HG03457 (cell line): ENCODE measurements around the gene AMPD3.

Source experiments
- ATAC-seq: cut with Tn5 transposase; IDR thresholded peaks from one replicate; pipeline ENCODE4 v1.9.1; 2021; ENCODE audit warnings: moderate number of reproducible peaks; ENCODE audit not compliant: unreplicated experiment

AMPD3 gene

DNA sequence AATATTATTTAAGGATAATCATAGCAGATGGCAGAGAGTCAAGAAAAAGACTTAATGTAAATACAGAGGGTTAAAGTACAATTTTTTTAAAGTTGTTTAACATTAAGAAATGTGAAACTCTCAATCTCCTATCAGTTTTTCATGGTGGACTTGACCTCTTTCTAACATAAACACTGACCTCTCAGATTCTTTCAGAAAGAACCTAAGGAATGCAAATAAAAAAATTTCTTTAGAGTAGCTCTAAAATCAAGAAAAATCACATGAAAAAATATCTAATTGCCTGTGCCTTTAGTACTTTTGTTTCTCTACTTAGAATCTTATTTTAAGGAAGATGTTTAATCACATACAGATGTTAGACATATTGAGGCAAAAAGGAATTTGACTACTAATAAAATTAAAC is 73.1 kb downstream of the AMPD3 start:
- ATAC-seq = no peak

DNA sequence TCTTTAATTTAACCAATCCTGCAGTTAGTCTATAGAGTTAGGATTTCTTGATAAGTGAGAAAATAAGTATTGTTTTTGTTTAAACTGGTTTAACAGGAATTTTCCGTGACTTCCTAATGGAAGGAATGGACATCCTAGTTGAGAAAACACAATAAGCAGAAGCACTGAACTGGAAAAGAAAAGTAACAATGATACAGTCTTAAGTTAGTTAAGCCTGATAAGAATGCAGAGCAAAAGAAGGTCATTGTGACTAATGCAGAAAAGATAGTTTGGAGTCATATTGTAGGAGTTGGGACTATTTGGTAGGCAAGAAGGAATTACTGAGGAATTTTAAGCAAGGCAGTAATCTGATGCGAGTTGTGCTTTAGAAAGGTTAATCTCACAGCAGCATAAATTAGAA is 74.2 kb downstream of the AMPD3 start:
- ATAC-seq = no peak

DNA sequence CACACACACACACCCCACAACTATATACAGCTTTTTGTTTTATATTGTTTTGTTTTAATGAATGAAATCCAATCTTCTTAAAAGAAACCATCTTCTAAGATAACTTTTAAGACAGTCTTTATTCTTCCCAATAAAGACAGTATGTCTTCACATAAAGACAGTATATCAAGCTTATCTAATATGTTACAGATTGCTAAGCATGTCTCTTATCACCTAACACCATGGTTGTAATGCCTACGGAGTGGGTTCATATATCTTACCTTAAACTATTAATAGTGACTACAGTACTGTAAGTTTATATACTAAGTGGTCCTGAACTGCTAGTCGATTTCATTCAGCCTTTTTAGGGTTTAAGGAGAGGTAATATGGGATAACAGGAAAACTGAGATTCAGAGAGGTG is 77.5 kb downstream of the AMPD3 start:
- ATAC-seq = no peak

DNA sequence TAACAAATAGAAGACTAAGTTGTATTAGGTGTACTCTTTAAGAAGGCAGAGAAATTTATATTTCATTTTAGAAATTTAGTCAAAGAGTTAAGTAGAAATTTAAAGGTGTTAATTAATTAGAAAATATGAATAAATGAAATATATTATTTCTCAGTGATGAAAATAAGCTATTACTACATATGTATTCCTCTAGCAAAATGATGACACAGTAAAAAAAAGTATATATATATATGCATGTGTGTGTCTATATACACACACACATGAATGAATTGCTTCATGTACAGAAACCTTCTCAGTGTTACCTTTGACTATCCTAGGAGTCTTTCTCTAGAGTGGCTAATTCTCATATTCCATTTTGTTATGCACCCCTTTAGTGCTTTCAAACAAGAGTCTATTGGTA is 78.3 kb downstream of the AMPD3 start:
- ATAC-seq = no peak

DNA sequence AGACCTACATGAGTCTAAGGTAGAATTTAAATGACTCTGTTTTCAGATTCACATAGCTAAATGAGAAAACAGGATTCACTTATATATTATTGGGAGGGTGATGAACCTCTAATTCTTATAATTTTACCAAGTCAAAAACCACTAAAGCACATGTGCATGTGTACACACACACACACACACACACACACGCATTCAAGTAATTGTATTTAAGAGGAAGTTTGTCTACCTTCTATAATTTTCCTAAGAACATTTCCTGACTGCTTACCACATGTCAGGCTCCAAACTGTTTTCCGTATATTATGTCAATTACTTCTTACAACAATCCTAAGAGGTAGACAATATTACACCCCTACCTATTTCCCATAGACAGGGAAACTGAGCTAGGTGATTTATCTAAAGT is 79.3 kb downstream of the AMPD3 start:
- ATAC-seq = no peak

DNA sequence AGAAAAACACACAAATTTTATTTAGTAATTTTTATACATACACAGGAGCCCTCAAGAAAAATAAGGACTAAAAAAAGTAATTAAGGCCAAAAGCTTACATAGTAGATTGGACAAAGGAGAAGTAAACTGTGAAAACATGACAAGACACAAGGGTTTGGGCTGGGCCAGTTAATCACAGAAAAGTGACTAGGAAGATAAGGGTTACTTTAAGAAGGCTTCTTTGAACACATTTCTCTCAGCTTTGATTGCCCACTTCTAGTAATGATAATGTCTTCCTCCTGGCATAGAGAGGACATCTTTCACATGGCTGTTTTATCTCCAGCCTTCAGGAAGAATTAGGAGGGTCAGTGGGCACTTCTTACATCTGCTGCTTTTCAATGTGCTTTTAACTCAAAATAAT is 82.5 kb downstream of the AMPD3 start:
- no peak for ATAC-seq

DNA sequence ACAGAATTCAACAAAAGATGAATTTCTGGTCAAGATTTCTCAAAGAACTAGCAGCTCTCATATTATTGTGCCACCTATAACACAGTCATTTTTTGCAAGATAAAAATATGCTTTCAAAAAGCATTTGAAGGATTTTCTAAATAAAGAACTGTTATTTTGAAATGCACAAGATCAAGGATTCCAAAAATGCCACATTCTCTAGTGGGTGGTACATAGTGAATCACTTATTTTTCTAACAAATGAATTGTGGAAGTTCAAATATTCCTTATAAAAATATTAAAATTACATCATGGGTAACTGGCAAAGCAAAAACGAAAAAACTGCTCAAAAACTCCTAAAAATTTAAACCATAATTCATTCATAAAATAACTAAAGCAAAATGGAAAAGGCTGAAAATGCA is 83.9 kb downstream of the AMPD3 start:
- ATAC-seq = no peak

DNA sequence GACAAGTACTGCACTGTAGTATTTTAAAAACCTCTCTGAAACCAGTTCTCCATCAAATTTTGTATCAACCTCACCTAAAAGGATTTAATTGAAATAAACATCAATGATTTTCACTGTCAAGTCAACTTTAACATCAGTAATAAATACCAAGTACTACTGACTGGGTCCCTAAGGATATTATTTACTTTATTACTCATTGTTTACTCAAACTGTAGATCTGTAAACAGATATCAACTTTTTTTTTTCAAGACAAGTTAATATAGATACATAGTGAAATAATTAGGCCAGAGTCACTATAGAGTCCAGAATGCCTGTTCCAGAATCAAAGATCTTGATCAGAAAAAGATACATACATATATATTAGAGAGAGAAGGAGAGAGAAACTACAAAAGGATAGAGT is 84.3 kb downstream of the AMPD3 start:
- ATAC-seq = no peak

DNA sequence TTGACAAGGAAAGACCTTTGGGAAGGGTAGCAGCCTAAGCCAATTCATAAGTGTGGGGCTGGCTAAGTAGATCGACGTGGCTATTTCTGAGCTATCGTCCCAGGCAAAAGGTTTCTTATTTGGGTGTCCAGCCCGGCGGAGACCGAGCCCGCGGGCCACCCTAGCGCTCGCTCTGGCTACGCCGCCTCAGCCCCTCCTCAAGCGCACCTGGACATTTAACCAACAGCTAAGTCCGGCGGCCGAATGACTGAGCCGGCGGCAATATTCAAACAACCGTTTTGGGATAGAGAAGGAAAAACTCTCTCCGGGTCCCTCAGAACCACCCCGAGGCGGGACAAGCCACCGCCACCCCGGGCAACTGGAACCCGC is 85.5 kb downstream of the AMPD3 start:
- ATAC-seq = peak; percentile 12

DNA sequence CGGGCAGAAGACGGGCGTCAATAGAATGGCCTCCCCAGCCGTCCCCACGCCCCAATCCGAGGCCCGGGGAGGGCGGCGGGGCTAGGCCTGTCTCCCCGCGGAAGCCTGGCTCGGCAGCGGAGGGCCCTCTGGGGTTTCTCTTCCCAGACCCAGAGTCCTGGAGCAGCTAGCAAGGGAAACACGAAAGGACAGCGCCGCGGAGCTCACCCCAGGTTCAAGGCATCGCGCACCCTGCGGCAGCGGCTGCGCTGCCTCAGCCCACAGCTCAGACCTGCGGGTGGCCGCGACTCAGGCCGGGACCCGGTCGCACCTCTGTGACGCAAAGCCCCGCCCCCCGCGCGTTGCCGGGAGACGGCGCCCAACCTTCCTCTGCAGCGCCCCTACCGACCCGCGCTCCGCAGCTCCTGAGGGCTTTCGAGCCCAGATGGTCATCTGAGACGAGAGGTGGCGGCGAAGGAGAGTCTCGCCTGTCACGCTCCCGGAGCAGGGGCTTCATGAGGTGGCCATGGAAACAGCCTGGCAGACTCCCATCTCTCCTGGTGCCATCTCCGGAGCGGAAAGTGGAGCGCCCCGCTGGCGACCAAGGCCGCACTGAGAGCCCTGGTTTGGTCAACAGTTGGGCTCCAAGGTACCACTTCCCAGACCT is 86.0 kb downstream of the AMPD3 start, which contains the start of gene RNF141:
Gene RNF141 (minus strand): TSS at position 273 of the 646 bp plus-strand sequence. CDS start 7,029 bp downstream, outside the sequence.
- ATAC-seq = peak; percentile 97

DNA sequence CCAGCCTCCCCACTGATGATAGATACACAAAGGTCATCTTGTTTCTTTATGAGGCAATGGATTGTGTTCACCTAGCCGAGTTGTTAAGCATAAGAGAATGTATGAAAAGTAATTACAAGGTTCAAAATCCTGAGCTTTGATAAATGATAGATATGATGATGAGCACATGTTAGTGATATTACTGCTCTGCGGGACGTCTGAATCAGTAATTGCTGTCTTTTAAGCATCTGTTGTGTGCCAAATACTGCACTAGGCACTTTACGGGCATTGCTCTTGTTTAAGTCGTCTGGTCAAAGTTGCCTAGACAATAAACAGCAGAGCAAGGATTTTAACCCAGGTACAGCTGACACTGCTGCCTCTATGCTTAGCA is 86.5 kb downstream of the AMPD3 start:
- ATAC-seq = no peak

DNA sequence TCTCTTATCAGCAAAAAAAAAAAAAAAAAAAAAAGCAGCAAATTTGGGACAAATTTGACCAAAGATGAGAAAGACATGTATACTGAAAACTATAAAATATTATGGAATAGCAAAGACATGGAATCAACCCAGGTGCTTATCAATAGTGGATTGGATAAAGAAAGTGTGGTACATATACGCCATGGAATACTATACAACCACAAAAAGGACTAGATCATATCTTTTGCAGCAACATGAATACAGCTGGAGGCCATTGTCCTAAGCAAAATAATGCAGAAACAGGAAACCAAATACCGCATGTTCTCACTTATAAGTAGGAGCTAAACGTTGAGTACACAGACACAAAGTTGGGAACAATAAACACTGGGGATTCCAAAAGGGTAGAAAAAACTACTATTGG is 87.7 kb downstream of the AMPD3 start:
- ATAC-seq = no peak

DNA sequence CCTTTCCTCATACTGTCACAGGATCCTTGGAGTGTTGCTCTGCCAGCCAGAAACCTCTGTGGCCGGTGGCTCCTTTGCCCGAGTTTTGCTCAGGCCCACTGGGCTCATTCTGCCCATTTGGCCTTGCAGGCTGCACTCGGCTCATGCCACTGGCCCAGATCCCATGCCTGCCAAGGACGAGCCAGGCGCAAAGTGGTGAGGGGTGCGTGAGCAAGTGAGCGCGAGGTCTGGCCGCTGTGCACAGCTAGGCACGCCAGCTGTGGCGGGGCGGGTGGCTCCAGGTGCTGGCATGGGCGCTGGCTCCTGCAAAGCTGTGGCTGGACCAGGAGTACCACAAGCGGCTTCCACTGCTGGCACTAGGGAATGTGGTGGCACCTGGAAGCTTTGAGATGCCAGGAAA is 88.7 kb downstream of the AMPD3 start:
- no peak for ATAC-seq

DNA sequence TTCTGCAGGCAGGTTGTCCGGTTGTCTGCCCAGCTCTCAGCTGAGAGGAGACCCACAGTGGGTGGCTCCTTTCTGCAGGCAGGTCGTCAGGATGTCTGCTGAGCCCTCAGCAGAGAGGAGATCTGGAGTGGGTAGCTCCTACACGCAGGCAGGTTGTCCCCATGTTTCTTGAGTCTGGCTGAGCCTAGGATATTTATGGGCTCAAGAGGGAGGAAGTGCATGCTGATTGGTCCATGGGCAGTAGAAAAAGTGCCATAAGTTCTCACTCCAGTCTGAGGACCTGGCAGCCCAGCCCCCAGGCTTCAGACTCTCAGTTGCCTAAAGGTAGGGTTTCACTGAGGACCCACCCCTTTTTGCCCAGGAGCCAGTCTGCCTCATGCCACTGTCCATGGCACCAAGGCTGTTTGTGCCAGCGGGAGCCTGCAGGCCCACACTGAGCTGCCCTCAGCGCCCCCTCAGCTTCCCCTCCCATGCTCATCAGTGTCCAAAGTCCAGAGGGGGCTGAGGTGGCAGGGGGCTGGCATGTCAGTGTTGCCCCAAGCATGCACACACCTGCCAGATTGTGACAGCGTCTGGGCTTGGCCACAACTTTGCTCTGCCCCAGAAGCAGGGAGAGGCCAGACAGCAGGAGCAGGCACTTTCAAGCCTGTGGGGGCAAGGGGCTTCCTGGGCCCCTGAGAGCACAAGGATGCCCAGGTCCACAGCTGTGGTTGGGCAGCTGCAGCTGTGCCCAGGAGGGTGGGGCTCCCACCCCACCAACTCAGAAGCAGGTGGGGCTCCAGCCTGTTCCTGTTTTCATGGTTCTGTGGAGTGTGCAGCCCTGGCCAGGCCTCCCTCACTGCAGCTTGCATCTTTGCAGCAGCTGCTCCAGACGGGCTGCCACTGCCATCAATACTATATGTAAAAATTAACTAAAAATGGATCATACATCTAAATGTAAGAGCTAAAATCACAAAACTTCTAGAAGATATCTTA is 89.7 kb downstream of the AMPD3 start:
- ATAC-seq = no peak

DNA sequence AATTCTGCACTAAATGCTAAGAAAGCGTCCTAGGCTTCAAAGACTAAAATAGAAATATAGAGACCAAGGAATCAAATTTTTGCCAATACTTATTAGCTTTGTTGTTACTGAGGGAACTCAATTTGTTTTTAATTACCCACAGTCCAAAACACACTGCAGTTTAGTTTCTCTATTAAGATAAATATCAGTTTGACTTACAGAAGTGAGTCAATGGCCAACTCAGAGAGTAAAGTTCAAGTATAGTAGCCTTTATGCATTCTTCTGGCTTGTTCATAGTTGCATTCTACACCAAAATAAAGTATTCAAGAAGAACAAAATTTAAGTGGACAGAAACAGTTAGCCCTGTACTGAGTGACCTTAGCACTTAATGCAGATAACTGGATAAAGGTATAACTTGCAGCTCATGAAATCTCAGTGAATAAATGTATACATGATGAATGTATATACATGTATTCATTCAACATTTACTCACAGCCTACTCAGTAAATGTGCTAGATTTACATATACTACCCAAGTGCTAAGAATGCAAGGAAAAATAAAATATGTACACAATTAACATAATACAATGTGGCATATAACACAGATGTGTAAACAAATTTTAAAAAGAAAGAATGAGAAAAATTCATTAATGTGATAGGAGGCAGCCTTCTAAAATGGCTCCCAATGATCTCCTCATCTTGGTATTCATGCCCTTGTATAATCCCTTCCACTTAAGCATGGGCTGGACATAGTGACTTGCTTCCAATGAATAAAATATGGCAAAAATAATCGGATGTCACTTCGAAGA is 95.6 kb downstream of the AMPD3 start:
- ATAC-seq = no peak

DNA sequence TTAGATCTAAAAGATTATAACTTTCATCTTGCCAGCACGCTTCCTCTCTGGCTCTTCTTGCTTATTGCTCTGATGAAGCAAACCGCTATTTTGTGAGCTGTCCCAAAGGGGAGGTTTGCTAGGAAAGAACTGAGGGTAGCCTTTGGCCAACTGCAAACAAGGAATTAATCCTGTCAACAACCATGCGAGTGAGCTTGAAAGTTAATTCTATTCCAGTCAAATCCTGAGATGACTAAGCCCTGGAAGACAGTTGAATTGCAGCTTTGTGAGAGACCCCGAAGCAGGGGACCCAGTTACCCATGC is 96.2 kb downstream of the AMPD3 start:
- ATAC-seq = no peak

DNA sequence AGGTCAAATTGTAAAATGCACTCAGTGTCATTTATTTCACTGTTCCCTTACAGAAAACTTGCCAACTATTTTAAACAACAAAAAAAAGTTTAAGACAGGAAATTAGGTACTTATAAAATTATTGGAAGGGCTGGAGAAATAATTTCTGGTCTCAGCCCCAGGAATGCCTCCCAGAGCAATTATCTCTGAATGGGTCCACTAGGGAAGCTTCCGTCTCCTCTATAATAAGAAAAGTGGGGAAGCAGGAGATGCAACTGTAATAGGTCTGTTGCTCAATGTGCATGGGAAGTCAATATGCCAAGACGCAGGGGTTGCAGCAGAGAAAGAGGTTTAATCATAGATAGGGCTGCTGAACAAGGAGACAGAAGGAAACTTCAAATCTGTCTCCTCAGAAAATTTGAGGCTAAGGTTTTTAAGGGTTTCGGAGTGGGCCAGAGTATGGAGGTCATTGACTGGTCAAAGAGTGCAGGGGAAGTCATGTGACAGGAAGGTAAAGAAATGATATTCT is 96.8 kb downstream of the AMPD3 start:
- no peak for ATAC-seq

DNA sequence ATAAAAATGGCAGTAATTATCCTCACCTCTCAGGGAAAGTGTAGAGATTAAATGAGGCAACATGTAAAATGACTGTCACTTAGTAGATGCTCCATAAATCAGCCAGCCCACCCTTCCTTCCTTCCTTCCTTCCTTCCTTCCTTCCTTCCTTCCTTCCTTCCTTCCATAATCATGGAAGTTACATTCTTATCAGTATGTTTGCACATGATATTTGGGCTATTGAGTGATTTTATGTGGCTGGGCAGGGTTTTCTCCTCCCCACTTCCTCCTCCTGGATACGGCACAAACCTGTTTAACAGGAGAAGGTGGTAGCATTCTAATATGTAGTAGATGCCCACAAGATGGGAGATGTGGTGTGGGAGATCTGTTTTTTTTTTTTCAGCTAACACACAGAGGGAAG is 101.5 kb downstream of the AMPD3 start:
- ATAC-seq = no peak
